Measurements from ENCODE around the gene SEMA6A.

DNA sequence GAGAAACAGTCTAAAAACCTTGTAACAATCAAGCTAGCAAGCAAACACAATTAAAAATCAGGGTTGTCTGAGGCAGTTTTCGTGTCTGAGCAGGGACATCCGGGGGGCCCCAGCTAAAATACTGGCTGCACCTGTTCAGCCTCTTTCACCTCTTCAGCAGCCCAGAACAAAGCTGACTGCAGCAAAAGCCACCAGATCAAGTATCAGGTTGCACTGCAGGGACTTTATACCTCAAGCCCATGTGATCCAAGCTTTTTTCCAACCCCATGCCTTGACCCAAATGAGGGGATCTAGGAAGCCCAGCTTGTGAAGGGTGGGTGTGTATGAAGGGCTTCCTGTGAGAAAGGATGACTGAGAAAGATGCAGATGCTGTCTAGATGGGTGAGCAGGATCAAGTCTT is 133.4 kb downstream of the SEMA6A start:
- TF ChIP-seq BHLHE40 (IDR thresholded peaks at IDR 0.05; ENCODE audit: borderline replicate concordance in 1 of 2, low read depth in 2 of 2, low read length in 1 of 2) (no peak), POLR2AphosphoS5 (IDR thresholded peaks at IDR 0.05; ENCODE audit: low read length) (no peak), TAF1 (IDR thresholded peaks at IDR 0.05; ENCODE audit: borderline replicate concordance, low read depth, low read length) (no peak), CREB1 (IDR thresholded peaks at IDR 0.05; ENCODE audit: low read depth) (no peak), RFX5 (IDR thresholded peaks at IDR 0.05; ENCODE audit: low read depth, low read length) (no peak)
- TF ChIP-seq, protein P1, sequence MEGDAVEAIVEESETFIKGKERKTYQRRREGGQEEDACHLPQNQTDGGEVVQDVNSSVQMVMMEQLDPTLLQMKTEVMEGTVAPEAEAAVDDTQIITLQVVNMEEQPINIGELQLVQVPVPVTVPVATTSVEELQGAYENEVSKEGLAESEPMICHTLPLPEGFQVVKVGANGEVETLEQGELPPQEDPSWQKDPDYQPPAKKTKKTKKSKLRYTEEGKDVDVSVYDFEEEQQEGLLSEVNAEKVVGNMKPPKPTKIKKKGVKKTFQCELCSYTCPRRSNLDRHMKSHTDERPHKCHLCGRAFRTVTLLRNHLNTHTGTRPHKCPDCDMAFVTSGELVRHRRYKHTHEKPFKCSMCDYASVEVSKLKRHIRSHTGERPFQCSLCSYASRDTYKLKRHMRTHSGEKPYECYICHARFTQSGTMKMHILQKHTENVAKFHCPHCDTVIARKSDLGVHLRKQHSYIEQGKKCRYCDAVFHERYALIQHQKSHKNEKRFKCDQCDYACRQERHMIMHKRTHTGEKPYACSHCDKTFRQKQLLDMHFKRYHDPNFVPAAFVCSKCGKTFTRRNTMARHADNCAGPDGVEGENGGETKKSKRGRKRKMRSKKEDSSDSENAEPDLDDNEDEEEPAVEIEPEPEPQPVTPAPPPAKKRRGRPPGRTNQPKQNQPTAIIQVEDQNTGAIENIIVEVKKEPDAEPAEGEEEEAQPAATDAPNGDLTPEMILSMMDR (IDR thresholded peaks at IDR 0.05 in 2 of 3, conservative IDR thresholded peaks at IDR 0.05 in 1 of 3; ENCODE audit: control insufficient read depth in 2 of 3, extremely low read depth in 1 of 3, insufficient read depth in 1 of 3, low read depth in 3 of 3, low read length in 3 of 3) = no peak
- TF ChIP-seq, protein P2, sequence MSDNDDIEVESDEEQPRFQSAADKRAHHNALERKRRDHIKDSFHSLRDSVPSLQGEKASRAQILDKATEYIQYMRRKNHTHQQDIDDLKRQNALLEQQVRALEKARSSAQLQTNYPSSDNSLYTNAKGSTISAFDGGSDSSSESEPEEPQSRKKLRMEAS (IDR thresholded peaks at IDR 0.05; ENCODE audit: low read depth, low read length) = no peak
